ENCODE data around the gene TRIM52.
"Not testable (repeated sequence)": the region's sequence is repeated elsewhere in the genome, so short reads cannot be mapped to it uniquely, and the experiment has no call there.

Gene TRIM52

DNA sequence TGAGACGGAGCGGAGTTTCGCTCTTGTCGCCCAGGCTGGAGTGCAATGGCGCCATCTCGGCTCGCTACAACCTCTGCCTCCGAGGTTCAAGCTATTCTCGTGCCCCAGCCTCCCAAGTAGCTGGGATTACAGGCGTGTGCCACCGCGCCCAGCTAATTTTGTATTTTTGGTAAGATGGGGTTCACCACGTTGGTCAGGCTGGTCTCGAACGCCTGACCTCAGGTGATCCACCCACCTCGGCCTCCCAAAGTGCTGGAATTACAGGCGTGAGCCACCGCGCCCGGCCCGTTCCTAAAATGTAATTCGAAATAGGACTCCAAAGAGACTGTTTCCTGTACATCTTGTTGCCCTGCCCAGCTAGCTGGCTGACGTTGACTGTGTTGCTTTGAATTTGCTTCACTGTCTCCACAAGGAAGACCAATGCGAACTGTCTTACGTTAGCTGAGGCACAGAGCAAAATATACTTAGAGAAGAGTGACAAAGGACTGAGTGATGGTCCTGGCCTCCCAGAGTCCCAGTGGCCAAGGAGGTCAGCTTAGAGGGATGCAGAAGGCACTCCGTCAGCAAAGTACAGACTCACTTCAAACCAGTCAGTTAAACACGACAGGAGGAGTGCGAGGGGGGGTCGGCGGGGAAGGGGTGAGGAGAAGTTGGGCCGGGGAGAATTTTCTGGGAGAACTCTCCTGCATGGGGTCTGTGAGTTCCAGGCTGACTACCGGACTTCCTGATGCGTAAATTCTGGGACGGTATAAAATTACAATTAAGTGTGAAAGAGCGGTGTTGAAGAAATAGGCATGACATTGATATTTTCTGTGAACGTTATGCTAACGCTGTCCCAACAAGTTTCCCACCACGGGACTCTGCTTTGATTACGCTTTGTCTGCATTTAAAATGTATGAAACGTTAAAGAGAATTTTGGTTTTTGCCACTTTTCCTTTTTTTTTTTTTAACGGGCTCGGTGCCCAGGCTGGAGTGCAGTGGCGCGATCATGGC lies 44.6 kb downstream of the TRIM52 start:
- DNase-seq (ENCODE audit: low read depth in 2 of 2), result no peak

GRCh38 chr5:181214249-181214648 lies 46.7 kb downstream of the TRIM52 start:
- DNase-seq (ENCODE audit: low read depth in 2 of 2), result not testable (repeated sequence)

GRCh38 chr5:181212934-181213333 lies 48.0 kb downstream of the TRIM52 start:
- DNase-seq (ENCODE audit: low read depth in 2 of 2), result no peak

DNA sequence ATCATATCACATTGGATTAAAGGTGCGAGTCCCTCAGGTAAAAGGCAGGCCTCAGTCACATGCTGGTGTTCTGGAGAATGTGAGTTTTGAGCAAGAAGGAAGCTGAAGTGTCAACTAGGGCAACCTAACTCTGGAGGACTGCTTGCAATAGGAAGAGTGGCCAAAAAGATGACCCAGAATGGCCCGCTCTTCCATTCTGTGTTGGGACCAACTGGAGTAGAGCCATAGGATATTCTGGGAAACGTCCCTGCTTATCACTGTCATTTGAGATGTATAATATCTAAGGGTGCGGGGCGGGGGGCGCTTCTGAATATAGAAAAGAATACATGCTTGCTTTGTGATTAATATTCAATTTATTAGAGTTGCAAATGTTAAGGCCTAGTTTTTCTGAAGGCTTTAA lies 48.9 kb downstream of the TRIM52 start:
- no peak for DNase-seq (ENCODE audit: low read depth in 2 of 2)

DNA sequence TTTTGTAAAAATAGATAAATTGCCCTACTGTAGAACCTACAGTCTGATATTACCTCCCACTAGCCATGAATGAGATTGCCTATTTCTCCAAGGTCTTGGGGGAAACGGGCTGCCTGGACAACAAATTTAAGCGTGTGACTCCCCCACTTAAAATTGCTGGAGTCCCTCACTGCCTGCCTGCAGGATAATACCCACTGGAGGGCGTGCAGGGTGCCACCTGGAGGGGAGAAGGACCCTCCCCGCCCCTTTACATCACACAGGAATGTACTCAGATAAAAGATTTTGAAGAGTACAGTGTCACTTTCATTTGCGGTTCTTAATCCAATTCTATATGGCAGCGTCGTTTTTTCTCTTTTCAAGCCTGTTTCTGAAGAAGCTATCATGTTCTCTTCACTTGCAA lies 49.7 kb downstream of the TRIM52 start:
- DNase-seq (ENCODE audit: low read depth in 2 of 2), result no peak

GRCh38 chr5:181210698-181211097 lies 50.2 kb downstream of the TRIM52 start:
- not testable (repeated sequence) for DNase-seq (ENCODE audit: low read depth in 2 of 2)

DNA sequence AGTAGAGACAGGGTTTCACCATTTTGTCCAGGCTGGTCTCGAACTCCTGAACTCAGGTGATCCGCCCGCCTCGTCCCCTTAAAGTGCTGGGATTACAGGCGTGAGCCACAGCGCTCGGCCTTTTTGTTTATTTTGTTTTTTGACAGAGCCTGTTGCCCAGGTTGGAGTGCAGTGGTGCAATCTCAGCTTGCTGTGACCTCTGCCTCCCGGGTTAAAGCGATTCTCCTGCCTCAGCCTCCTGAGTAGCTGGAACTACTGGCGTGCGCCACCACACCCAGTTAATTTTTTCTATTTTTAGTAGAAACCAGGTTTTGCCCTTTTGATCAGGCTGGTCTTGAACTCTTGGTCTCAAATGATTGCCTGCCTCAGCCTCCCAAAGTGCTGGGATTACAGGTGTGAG lies 50.8 kb downstream of the TRIM52 start:
- DNase-seq (ENCODE audit: low read depth in 2 of 2), result not testable (repeated sequence)

DNA sequence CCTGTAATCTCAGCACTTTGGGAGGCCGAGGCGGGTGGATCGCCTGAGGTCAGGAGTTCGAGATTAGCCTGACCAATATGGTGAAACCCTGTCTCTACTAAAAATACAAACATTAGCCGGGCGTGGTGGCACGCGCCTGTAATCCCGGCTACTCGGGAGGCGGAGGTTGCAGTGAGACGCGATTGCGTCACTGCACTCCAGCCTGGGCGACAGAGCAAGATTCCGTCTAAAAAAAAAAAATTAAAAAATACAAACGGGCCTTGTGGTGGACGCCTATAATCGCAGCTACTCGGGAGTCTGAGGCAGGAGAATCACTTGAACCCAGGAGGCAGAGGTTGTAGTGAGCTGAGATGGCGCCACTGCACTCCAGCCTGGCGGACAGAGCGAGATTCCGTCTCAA lies 51.9 kb downstream of the TRIM52 start:
- not testable (repeated sequence) for DNase-seq (ENCODE audit: low read depth in 2 of 2)

DNA sequence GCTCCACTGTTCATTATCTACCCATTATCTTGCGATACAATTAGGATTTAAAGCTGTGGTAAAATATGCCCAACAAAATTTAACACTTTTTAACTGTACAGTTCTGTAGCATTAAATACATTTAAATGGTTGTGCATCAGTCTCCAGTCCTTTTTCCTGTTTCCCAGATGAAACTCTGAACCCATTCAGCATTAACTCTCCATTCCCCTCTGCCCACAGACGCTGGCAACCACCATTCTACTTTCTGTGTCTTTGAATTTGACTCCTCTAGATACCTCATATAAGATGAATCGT lies 53.0 kb downstream of the TRIM52 start:
- no peak for DNase-seq (ENCODE audit: low read depth in 2 of 2)

DNA sequence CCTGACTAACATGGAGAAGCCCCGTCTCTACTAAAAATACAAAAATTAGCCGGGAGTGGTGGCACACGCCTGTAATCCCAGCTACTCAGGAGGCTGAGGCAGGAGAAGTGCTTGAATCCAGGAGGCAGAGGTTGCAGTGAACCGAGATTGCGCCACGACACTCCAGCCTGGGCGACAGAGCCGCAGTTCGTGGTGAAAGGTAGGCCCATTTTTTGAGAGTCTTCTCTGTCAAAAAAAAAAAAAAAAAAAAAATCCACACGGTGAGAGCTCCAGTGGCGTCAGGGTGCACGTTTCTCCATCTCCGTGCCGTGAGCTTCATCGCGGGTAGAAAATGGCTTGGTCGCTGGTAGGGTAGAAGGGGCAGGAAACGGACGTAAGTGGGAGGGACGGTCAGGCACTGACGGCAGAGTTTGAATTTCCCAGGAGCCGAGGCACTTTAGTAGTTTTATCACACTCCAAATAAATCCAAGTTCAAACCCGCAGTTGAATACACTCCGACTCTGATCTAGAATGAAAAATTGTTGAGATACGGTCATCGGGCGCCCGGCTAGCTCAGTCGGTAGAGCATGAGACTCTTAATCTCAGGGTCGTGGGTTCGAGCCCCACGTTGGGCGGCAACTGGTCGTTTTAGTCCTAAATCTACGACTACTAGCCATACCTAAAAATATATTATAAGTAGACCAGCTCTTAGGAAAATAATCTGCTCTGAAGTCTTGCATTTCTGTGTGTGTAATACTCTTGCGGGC lies 53.6 kb downstream of the TRIM52 start:
- peak; percentile 58 to 73 for DNase-seq (ENCODE audit: low read depth in 2 of 2)

DNA sequence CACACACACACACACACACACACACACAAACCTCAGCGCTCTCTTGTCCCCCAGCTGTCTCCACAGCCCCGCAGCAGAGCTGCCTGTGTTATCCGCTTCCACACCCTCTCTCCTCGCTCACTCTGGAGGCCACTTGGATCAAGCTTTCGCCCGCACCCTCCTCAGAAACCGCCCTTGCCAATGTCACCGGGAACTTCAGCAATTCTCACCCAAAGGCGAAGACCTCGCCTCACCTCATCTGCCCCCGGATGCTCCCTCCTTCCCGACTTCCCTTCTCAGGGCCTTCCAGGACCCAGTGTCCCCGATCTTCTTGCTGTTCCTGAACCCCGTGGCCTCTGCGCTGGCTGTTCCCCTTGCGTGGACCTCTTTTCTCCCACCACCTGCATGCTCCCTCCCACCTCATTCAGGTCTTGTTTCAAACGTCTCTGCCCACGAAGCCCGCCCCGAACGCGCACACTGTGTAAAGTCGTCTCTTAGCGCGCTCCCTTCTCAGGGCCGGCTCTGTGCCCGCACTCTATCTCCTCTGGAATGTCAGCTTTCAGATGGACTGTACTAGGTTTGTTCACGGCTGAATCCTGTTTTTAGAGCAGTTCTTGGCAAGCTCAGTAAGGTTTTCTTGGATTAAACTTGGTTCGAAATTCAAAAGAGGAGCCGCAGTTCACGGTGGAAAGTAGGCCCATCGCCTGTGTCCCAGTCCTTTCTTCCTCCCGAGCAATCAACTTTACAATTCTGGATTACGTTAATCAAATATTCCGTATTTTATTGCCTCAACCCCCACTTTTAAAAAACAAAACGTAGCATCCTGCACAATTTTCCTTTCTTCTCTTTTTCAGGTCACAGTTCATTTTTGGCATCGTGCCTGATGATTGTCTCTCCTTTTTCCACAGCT lies 54.9 kb downstream of the TRIM52 start:
- DNase-seq (ENCODE audit: low read depth in 2 of 2), result no peak

Measured in stimulated activated CD8-positive, alpha-beta memory T cell treated with anti-CD3 and anti-CD28 coated beads, Interleukin-15, amount 100 ng/mL, for 4 hours (primary cell).